GM11168 (cell line): ENCODE measurements around the gene RGS21.
"Not testable (repeated sequence)": the region's sequence is repeated elsewhere in the genome, so short reads cannot be mapped to it uniquely, and the experiment has no call there.

Experiments
- in situ Hi-C: fragments of 300-500 bp; cut with MboI; formaldehyde crosslinking; loops from one replicate; pipeline ENCODE4 v1.12.0; 2022; ENCODE audit warnings: low sequenced_read_pairs; ENCODE audit not compliant: unreplicated experiment

RGS21 gene

GRCh38 chr1:192316942-192317450 is at the start of gene RGS21:
RGS21 (plus strand) TSS chr1:192316992; CDS start chr1:192343037, 26,045 bp downstream.
- in situ Hi-C loops, result no loop called here

GRCh38 chr1:192268468-192269052 is 48.2 kb upstream of the RGS21 start:
- in situ Hi-C loops, result no loop called here

- in situ Hi-C loops, result no loop called here
Observed at GRCh38 chr1:192270398-192270797, 46.4 kb upstream of the RGS21 start.

- in situ Hi-C loops, result no loop called here
Observed at GRCh38 chr1:192272732-192273131, 44.1 kb upstream of the RGS21 start.

GRCh38 chr1:192274588-192274987 is 42.2 kb upstream of the RGS21 start:
- in situ Hi-C loops, result no loop called here

GRCh38 chr1:192277635-192278034 is 39.2 kb upstream of the RGS21 start:
- in situ Hi-C loops, result no loop called here

GRCh38 chr1:192284927-192285326 is 31.9 kb upstream of the RGS21 start:
- in situ Hi-C loops, result no loop called here

GRCh38 chr1:192303029-192303428 is 13.8 kb upstream of the RGS21 start:
- in situ Hi-C loops, result no loop called here

- in situ Hi-C loops, result not testable (repeated sequence)
Observed at GRCh38 chr1:192308314-192308713, 8.5 kb upstream of the RGS21 start.

GRCh38 chr1:192311281-192311680 is 5.5 kb upstream of the RGS21 start:
- in situ Hi-C loops, result no loop called here

- in situ Hi-C loops, result no loop called here
Observed at GRCh38 chr1:192327997-192328396, 11.2 kb downstream of the RGS21 start.

- in situ Hi-C loops, result no loop called here
Observed at GRCh38 chr1:192342842-192343241, 26.1 kb downstream of the RGS21 start.

- in situ Hi-C loops, result no loop called here
Observed at GRCh38 chr1:192343344-192343743, 26.6 kb downstream of the RGS21 start.

- in situ Hi-C loops, result no loop called here
Observed at GRCh38 chr1:192349314-192349713, 32.5 kb downstream of the RGS21 start.

GRCh38 chr1:192350356-192350755 is 33.6 kb downstream of the RGS21 start:
- in situ Hi-C loops, result no loop called here

GRCh38 chr1:192351550-192351949 is 34.8 kb downstream of the RGS21 start:
- in situ Hi-C loops, result no loop called here

GRCh38 chr1:192357924-192358323 is 41.1 kb downstream of the RGS21 start:
- in situ Hi-C loops, result no loop called here

GRCh38 chr1:192358402-192358801 is 41.6 kb downstream of the RGS21 start:
- in situ Hi-C loops, result no loop called here

GRCh38 chr1:192358822-192359221 is 42.0 kb downstream of the RGS21 start:
- in situ Hi-C loops, result no loop called here

GRCh38 chr1:192363177-192363576 is 46.4 kb downstream of the RGS21 start:
- in situ Hi-C loops, result no loop called here

- in situ Hi-C loops, result no loop called here
Observed at GRCh38 chr1:192367436-192367835, 50.6 kb downstream of the RGS21 start.

GRCh38 chr1:192375306-192375705 is 58.5 kb downstream of the RGS21 start:
- in situ Hi-C loops, result no loop called here
